ENCODE measurements around the gene MSMB. TPM values are rescaled to one million over a fixed set of nuclear protein-coding genes. Genes with fewer than 3 reads are reported as not detected.

MSMB gene
- total and polyA plus RNA-seq, 2 of the 8 experiments (the other 6 are each of a cell fraction or from before 2014, with no cell fraction given) = not detected

Small RNA genes lying within 50 kb of the gene (small RNA-seq; reads per million reads assigned to genes)
- gene SNORA74C-1 (ENCODE audit: insufficient read depth) = not detected

Other genes with a start within 250 kb of the MSMB start
- gene AGAP4, start 198.8 kb downstream of the MSMB start, total RNA-seq (2021; fragmentation: NEBNext Ultra II Directional; extraction: Animal tissue kit (Norgen Biotek cat#: 25700)) = 13.9 and 19.7 TPM in 2 replicates
- 13.5 and 16.9 TPM in 2 replicates for gene AGAP4, start 198.8 kb downstream of the MSMB start, polyA plus RNA-seq (2011; rRNA removed)
- 101 and 106 TPM in 2 replicates for gene TIMM23, start 73.8 kb downstream of the MSMB start, total RNA-seq (2021; fragmentation: NEBNext Ultra II Directional; extraction: Animal tissue kit (Norgen Biotek cat#: 25700))
- gene TIMM23, start 73.8 kb downstream of the MSMB start, polyA plus RNA-seq (2011; rRNA removed) = 83.9 and 130 TPM in 2 replicates
- gene NCOA4, start 15.6 kb downstream of the MSMB start, total RNA-seq (2021; fragmentation: NEBNext Ultra II Directional; extraction: Animal tissue kit (Norgen Biotek cat#: 25700)) = 63.7 and 65.2 TPM in 2 replicates
- 19.8 and 28.9 TPM in 2 replicates for gene NCOA4, start 15.6 kb downstream of the MSMB start, polyA plus RNA-seq (2011; rRNA removed)
- gene ANTXRL, start 240.7 kb upstream of the MSMB start, total RNA-seq (2021; fragmentation: NEBNext Ultra II Directional; extraction: Animal tissue kit (Norgen Biotek cat#: 25700)) = not detected in 2 replicates
- gene ANTXRL, start 240.7 kb upstream of the MSMB start, polyA plus RNA-seq (2011; rRNA removed) = not detected in 2 replicates

Data from H1 (cell line).